ENCODE data around the gene ZNF519.

Gene ZNF519

GRCh38 chr18:14075196-14075595 lies 57.0 kb downstream of the ZNF519 start:
- H3K4me3 ChIP-seq (ENCODE audit: low read length), result no peak overlapping the region
- TF ChIP-seq ZNF274 (IDR thresholded peaks at IDR 0.05; ENCODE audit: low read depth, low read length), result no peak

- H3K4me3 ChIP-seq (ENCODE audit: low read length), result no peak overlapping the region
- no peak for TF ChIP-seq ZNF274 (IDR thresholded peaks at IDR 0.05; ENCODE audit: low read depth, low read length)
Observed at GRCh38 chr18:14074187-14074586, 58.0 kb downstream of the ZNF519 start.

GRCh38 chr18:14053661-14054060 lies 78.6 kb downstream of the ZNF519 start:
- H3K4me3 ChIP-seq (ENCODE audit: low read length), result no peak overlapping the region
- TF ChIP-seq ZNF274 (IDR thresholded peaks at IDR 0.05; ENCODE audit: low read depth, low read length), result no peak
